Endometrium (tissue), 2 donors: Measurements from ENCODE around the gene TCEAL6.
"Not testable (repeated sequence)": the region's sequence is repeated elsewhere in the genome, so short reads cannot be mapped to it uniquely, and the experiment has no call there.

Experiments used
- FAIRE-seq: peaks from 2 replicates; lab custom pipeline; 2012; peaks lifted over from hg19 to GRCh38; lab: Jason Lieb, UNC
- donor health status: control.
- donor health status: control.

TCEAL6 gene

DNA sequence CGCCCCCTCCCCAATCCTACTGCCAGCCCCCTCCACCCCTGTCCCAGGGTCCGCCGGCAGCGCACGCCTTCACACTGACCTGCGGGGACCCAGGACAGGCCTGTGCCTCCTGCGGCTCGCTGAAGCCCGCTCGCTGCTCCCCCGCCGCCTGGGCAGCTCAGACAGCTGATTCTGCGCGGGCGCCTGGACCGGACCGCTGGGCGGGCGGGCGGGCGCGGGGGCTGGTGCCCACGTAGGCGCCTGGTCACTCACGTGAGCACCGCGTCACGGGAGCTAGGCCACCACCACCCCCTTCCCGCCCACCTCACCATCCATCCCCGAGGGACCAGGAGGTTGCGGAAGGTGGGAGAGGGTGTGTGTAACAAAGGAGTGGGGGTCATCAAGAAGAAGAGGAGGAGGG, at the start of gene TCEAL6:
Gene TCEAL6, minus strand, starts transcription at position 208 of the 400 bp plus-strand sequence.
- not testable (repeated sequence) for FAIRE-seq

- FAIRE-seq, result no peak
Observed at GRCh38 chrX:102185967-102186720, 43.9 kb upstream of the TCEAL6 start.

DNA sequence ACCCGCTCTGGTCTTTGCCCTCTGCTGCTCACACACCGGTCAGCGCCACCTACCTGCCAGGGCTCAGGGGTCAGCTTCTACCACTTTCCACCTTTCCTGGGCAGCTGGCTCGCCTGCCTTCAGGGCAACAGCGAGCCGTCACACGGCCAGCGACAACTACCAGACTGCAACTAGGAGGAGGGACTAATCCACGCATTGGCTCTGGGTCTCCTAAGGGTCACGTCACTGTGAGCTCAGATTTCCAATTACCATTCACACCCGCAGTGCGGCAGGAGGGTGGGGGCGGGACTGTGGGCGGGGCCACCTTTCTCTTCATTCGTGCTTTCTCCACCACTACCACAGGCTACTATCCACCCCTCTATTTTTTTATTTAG, 13.5 kb upstream of the TCEAL6 start, which contains the start of gene BEX5:
Gene BEX5, minus strand, starts transcription at position 172 of the 374 bp plus-strand sequence. CDS start 1,712 bp downstream, outside the sequence.
- FAIRE-seq, result no peak

DNA sequence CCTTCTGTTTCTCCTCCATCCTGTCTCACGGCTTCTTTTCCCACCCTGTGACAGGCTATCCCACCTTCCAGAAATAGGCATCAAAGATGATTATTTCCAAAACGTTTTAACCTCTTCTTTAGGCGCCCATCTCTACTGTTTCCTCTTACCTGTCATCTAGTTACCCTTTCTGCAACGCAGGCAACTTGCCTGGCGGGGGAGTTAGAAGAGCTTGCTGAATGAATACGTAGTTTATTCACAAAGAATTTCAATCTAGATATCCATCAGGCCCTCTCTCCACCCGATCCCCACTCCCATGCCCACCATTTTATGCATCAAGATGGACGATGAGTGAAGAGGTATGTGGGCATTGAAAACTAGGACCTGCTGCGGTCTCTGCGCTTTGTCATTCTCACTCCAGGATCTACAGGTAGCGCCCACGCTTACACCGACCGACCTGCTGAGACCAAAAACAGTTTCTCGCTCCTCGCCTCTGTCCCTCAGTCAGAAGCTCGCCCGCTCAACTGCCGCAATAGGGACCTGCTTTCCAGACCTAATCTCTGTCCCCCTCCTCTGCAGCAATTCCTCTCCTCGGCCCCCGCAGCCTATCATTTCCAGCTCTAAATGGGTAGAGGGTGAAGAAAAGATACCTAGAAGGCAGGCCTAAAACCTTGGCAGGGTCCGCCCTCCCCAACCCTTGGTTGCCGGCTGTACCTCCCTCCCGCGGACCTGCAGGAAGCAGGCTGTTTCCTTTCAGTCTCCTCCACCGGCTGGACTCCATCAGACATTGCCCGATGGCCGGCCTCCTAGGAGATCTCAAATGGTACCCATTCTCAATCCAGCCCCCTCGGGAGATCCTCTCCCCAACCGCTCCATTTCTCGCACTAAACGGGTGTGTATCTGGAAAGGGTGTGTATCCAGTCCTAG, 12.9 kb upstream of the TCEAL6 start:
- no peak for FAIRE-seq

DNA sequence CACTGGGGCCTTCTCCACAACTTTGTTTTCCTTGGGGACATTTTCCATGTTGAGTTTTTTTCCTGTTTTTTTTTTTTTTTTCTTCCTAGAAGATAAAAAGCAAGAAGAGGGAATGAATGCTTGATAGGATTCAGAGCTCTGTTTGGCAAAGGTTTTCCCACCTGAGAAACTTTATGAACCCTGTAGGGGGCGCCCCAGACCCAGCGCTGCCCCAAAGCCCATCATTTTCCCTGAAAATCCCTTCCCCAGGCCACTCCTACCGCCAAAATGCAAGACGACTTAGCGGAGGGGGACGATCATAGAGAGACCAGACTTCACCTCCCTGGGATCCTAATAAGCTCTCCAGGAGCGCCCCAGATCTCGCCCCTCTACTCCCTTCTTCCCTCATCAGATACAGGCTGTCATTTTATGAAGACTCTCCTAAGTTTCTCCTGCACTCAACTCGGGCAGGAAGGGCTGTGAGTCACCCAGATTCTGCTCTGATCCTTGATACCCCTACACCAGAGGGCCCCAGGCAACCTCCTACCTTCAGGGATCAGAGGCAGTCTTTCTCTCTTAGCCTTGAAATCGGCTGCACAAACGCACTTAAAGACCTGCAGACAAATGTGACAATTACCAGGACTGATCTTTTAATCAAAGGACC, 12.1 kb upstream of the TCEAL6 start:
- no peak for FAIRE-seq

GRCh38 chrX:102141631-102142030, 650 bp downstream of the TCEAL6 start:
- FAIRE-seq, result not testable (repeated sequence)

- FAIRE-seq, result not testable (repeated sequence)
Observed at GRCh38 chrX:102140876-102141275, 1.4 kb downstream of the TCEAL6 start.

- no peak for FAIRE-seq
Observed at GRCh38 chrX:102138064-102138463, 4.2 kb downstream of the TCEAL6 start.

DNA sequence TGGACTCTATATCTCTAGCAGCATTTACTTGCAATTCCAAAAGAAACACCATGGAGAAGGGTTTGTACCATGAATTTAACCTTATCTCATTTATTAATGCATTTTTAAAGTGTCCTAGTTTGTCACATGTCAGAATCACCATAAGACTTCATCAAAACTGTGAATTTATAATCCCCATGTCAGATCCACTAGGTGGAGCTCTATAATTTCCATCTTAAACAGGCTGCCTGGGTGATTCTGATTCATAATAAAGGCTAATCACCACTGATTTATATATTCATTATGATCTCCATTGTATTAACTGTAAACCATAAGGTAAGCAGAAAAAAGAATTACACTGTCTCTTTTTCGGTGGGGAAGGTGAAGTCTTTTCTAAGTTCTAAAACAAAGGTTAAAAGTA, 12.8 kb downstream of the TCEAL6 start:
- FAIRE-seq, result no peak

DNA sequence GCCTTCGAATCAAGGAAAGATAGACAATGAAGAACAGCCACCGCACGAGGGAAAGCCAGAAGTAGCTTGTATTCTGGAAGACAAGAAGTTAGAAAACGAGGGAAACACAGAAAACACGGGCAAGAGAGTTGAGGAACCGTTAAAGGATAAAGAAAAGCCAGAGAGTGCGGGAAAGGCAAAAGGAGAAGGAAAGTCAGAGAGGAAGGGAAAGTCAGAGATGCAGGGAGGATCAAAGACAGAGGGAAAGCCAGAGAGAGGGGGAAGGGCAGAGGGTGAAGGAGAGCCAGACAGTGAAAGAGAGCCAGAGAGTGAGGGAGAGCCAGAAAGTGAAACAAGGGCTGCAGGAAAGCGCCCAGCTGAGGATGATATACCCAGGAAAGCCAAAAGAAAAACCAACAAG, 15.4 kb downstream of the TCEAL6 start:
- no peak for FAIRE-seq

GRCh38 chrX:102126080-102126818, 16.0 kb downstream of the TCEAL6 start:
- FAIRE-seq, result not testable (repeated sequence)

DNA sequence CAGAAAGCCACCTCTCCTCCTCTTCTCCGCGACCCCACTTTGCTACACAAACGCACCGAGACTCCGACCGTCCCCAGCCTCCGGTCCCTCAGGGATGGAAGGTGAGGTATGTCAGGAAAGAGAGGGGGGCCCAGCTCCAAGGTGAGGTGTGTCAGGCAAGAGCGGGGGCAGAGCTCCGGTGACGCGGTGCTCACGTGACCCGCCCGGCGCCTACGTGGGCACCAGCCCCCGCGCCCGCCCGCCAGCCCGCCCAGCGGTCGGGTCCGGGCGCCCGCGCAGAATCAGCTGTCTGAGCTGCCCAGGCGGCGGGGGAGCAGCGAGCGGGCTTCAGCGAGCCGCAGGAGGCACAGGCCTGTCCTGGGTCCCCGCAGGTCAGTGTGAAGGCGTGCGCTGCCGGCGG, 16.8 kb downstream of the TCEAL6 start, which contains the start of gene TCEAL2:
Gene TCEAL2, plus strand, starts transcription at position 244 of the 400 bp plus-strand sequence. CDS start 1,152 bp downstream, outside the sequence.
- not testable (repeated sequence) for FAIRE-seq

GRCh38 chrX:102125014-102125413, 17.3 kb downstream of the TCEAL6 start:
- not testable (repeated sequence) for FAIRE-seq

DNA sequence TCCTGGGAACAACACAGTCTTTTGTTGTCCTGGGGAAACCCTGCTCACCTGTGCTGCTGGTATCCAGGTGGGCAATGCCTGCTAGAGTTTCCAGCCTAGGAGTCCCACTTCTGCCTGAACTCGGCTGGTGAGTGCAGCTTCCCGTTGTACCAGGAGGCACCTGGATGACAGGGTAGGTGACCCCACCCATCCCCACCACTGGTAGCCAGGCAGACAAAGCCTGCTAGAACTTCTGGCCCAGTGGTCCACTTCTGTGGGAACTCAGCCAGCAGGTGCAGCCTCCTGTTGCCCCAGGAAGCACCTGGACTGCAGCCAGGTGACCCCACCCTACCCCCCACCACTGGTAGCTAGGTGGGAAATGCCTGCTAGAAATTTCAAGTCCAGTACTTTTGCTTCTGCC, 26.5 kb downstream of the TCEAL6 start:
- FAIRE-seq, result no peak

GRCh38 chrX:102113367-102113766, 28.9 kb downstream of the TCEAL6 start:
- FAIRE-seq, result no peak
